ENCODE measurements around the gene TSPAN31. TPM values are rescaled to one million over a fixed set of nuclear protein-coding genes. Genes with fewer than 3 reads are reported as not detected.

The TSPAN31 gene, protein sequence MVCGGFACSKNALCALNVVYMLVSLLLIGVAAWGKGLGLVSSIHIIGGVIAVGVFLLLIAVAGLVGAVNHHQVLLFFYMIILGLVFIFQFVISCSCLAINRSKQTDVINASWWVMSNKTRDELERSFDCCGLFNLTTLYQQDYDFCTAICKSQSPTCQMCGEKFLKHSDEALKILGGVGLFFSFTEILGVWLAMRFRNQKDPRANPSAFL
- total RNA-seq, result 100 to 1,000 TPM in 1 of 9 donors, 10 to 100 TPM in 8; 44.2 to 115 (median 58.1) TPM
- 10 to 100 TPM; 25.3 to 50.7 (median 45.1) TPM for polyA plus RNA-seq
- long read RNA-seq, donor 1, transcript TSPAN31-201 (6 exons, 1,849 nt), result major isoform, 23 of 30 reads
- long read RNA-seq, donor 1, partial matches to known transcripts, result 7 of 30 reads
- long read RNA-seq, donor 1, other reads (novel, unspliced or antisense), result 0 of 30 reads
- long read RNA-seq, donor 2, transcript TSPAN31-201 (6 exons, 1,849 nt), result major isoform, 14 of 21 reads
- long read RNA-seq, donor 2, partial matches to known transcripts, result 5 of 21 reads
- long read RNA-seq, donor 2, other reads (novel, unspliced or antisense), result 0 of 21 reads
- long read RNA-seq, donor 3, transcript TSPAN31-201 (6 exons, 1,849 nt), result major isoform, 16 of 126 reads
- long read RNA-seq, donor 3, partial matches to known transcripts, result 38 of 126 reads
- long read RNA-seq, donor 3, other reads (novel, unspliced or antisense), result 70 of 126 reads
- long read RNA-seq, donor 4, transcript TSPAN31-201 (6 exons, 1,849 nt), result major isoform, 20 of 32 reads
- long read RNA-seq, donor 4, partial matches to known transcripts, result 8 of 32 reads
- long read RNA-seq, donor 4, other reads (novel, unspliced or antisense), result 4 of 32 reads
- long read RNA-seq, donor 5, transcript TSPAN31-201 (6 exons, 1,849 nt), result major isoform, 114 of 135 reads
- long read RNA-seq, donor 5, partial matches to known transcripts, result 11 of 135 reads
- long read RNA-seq, donor 5, other reads (novel, unspliced or antisense), result 10 of 135 reads
- long read RNA-seq, donor 6, transcript TSPAN31-201 (6 exons, 1,849 nt), result major isoform, 11 of 20 reads
- long read RNA-seq, donor 6, partial matches to known transcripts, result 5 of 20 reads
- long read RNA-seq, donor 6, other reads (novel, unspliced or antisense), result 4 of 20 reads
- long read RNA-seq, donor 7, transcript TSPAN31-201 (6 exons, 1,849 nt), result major isoform, 11 of 16 reads
- long read RNA-seq, donor 7, partial matches to known transcripts, result 5 of 16 reads
- long read RNA-seq, donor 7, other reads (novel, unspliced or antisense), result 0 of 16 reads
- long read RNA-seq, donor 8, transcript TSPAN31-201 (6 exons, 1,849 nt), result major isoform, 17 of 30 reads
- long read RNA-seq, donor 8, partial matches to known transcripts, result 9 of 30 reads
- long read RNA-seq, donor 8, other reads (novel, unspliced or antisense), result 0 of 30 reads
- long read RNA-seq, donor 9, transcript TSPAN31-201 (6 exons, 1,849 nt), result major isoform, 18 of 161 reads
- long read RNA-seq, donor 9, partial matches to known transcripts, result 53 of 161 reads
- long read RNA-seq, donor 9, other reads (novel, unspliced or antisense), result 88 of 161 reads
- long read RNA-seq, donor 10, transcript TSPAN31-201 (6 exons, 1,849 nt), result major isoform, 9 of 9 reads
- long read RNA-seq, donor 10, partial matches to known transcripts, result 0 of 9 reads
- long read RNA-seq, donor 10, other reads (novel, unspliced or antisense), result 0 of 9 reads

- WGBS, 4 donors, result 0 to 1% (median 0%) methylated on average over 26 to 29 of the region's 29 CpGs
- peak; percentile 95 to 100 (median 99) for DNase-seq
- no peaks in the 10 kb centered on the region for H3K9me3 ChIP-seq (replicated peaks in 1 of 3)
- H3K4me1 ChIP-seq (replicated peaks in 1 of 2), result peaks cover 7 to 10% of the 10 kb centered on the region in 2 donors
- intact Hi-C loops (cut with DNase I), result no loop called here
- peaks cover 11% of the 10 kb centered on the region for H3K27me3 ChIP-seq
- H3K36me3 ChIP-seq (replicated peaks in 1 of 2), result peaks cover 0 to 36% of the 10 kb centered on the region in 2 donors
- peak within 1 kb of the TSS; percentile 75 to 99 (median 96) for H3K27ac ChIP-seq
- peak in 1 of 6 experiments; percentile 7 for TF ChIP-seq CTCF (IDR thresholded peaks at IDR 0.05)
- TF ChIP-seq POLR2A (IDR thresholded peaks at IDR 0.05), result peak; percentile 69 to 90
- H3K4me3 ChIP-seq, result peak within 1 kb of the TSS in 3 of 4 donors; percentile 89 to 99 (median 91)
Measured at GRCh38 chr12:57744777-57745484, at the start of gene TSPAN31. Gene TSPAN31, plus strand, starts transcription at chr12:57745039. Its CDS starts 116 bp downstream, at chr12:57745155.

DNA sequence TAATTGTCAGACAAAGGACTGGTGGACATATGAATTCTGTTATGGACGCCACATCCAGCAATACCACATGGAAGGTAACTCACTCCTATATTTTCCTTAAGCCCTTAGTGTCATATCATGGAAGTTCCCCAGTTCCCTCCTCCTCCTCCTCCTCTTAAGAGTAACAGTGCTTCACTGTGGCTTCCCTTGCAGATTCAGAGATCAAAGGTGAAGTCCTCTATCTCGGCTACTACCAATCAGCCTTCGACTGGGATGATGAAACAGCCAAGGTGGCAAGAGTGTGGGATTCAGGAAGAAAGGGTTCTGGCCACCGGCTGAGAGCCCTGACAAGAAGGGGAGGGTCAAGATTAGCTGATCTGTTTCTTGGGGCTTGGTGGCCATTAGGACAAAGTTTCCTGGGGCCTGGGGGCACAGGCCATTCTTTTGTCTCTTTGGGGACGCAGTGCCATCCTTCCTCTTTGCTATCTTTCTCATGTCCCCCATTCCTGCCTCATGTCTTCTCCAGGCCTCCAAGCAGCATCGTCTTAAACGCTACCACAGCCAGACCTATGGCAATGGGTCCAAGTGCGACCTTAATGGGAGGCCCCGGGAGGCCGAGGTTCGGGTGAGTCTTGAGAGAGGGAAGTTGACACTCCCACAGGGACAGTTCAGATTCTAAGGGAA, 48.9 kb upstream of the TSPAN31 start:
- no peak overlapping the region for H3K4me3 ChIP-seq
- no peaks in the 10 kb centered on the region for H3K27me3 ChIP-seq
- no peaks in the 10 kb centered on the region for H3K9me3 ChIP-seq (replicated peaks in 1 of 3)
- no peak for DNase-seq
- peaks cover 8% of the 10 kb centered on the region in 2 donors for H3K4me1 ChIP-seq (replicated peaks in 1 of 2)
- WGBS, 4 donors, result 90 to 97% (median 94%) methylated on average over 11 of the region's 11 CpGs
- H3K27ac ChIP-seq, result no peak overlapping the region
- H3K36me3 ChIP-seq (replicated peaks in 1 of 2), result peaks cover 0 to 26% of the 10 kb centered on the region in 2 donors
- intact Hi-C loops (cut with DNase I), result no loop called here
- no peak for TF ChIP-seq POLR2A (IDR thresholded peaks at IDR 0.05)
- no peak for TF ChIP-seq CTCF (IDR thresholded peaks at IDR 0.05)

GRCh38 chr12:57697076-57697475, 47.8 kb upstream of the TSPAN31 start:
- no peak overlapping the region for H3K4me3 ChIP-seq
- DNase-seq, result no peak
- TF ChIP-seq CTCF (IDR thresholded peaks at IDR 0.05), result no peak
- TF ChIP-seq POLR2A (IDR thresholded peaks at IDR 0.05), result no peak
- intact Hi-C loops (cut with DNase I), result no loop called here
- H3K27me3 ChIP-seq, result no peaks in the 10 kb centered on the region
- H3K4me1 ChIP-seq (replicated peaks in 1 of 2), result peaks cover 8% of the 10 kb centered on the region in 2 donors
- 97 to 100% (median 99%) methylated on average over 1 of the region's 1 CpG for WGBS, 4 donors
- H3K27ac ChIP-seq, result no peak overlapping the region
- no peaks in the 10 kb centered on the region for H3K9me3 ChIP-seq (replicated peaks in 1 of 3)
- peaks cover 0 to 26% of the 10 kb centered on the region in 2 donors for H3K36me3 ChIP-seq (replicated peaks in 1 of 2)
